Measurements from ENCODE around the gene TBC1D2.

DNA sequence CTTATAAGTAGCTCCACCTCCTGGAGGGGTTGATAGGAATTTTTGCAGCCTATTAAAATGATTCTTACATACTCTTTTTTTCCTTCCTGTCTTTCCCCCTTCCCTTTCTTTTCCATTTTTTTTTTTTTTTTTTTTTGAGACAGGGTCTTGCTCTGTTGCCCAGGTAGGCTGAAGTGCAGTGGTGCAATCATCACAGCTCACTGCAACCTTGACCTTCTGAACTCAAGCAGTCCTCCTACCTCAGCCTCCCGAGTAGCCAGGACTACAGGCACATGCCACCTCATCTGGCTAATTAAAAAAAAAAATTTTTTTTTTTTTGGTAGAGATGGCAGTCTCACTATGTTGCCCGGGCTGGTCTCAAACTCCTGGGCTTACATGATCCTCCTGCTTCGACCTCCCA, 4.3 kb upstream of the TBC1D2 start:
- TF ChIP-seq, protein P1, sequence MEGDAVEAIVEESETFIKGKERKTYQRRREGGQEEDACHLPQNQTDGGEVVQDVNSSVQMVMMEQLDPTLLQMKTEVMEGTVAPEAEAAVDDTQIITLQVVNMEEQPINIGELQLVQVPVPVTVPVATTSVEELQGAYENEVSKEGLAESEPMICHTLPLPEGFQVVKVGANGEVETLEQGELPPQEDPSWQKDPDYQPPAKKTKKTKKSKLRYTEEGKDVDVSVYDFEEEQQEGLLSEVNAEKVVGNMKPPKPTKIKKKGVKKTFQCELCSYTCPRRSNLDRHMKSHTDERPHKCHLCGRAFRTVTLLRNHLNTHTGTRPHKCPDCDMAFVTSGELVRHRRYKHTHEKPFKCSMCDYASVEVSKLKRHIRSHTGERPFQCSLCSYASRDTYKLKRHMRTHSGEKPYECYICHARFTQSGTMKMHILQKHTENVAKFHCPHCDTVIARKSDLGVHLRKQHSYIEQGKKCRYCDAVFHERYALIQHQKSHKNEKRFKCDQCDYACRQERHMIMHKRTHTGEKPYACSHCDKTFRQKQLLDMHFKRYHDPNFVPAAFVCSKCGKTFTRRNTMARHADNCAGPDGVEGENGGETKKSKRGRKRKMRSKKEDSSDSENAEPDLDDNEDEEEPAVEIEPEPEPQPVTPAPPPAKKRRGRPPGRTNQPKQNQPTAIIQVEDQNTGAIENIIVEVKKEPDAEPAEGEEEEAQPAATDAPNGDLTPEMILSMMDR (CRISPR knock-in tag; IDR thresholded peaks at IDR 0.05), result no peak
- TF ChIP-seq ZNF713 (CRISPR knock-in tag; IDR thresholded peaks at IDR 0.05), result no peak

Measured in HepG2 (cell line).